DND-41 (cell line): ENCODE results near the gene CKB.

ENCODE experiments used
- ATAC-seq: fragments of 200-7000 bp; cut with Tn5 transposase; 3 replicates; pipeline ENCODE4 v1.9.1; 2021; ENCODE audit warnings: low read depth; ENCODE audit not compliant: insufficient read depth
- DNase-seq: peaks from one replicate; pipeline ENCODE4 v3.0.0-alpha.2; 2020
- H2AFZ ChIP-seq: 2 replicates; pipeline ENCODE4 v1.6.0; 2012; ENCODE audit warnings: low read depth, low read length
- H3K27ac ChIP-seq: 2 replicates; pipeline ENCODE4 v1.5.1; 2012; ENCODE audit warnings: low read length, inconsistent platforms
- H3K27me3 ChIP-seq: fragments of 200-600 bp; sonication (generic); 2 replicates; pipeline ENCODE4 v1.6.0; 2012; ENCODE audit warnings: low read length, mild to moderate bottlenecking, inconsistent platforms; ENCODE audit not compliant: insufficient read depth, poor library complexity
- H3K36me3 ChIP-seq: 2 replicates; pipeline ENCODE4 v1.5.1; 2012; ENCODE audit warnings: low read length, inconsistent platforms; ENCODE audit not compliant: insufficient read depth
- H3K4me1 ChIP-seq: 2 replicates; pipeline ENCODE4 v1.5.1; 2012; ENCODE audit warnings: mild to moderate bottlenecking, low read length; ENCODE audit not compliant: insufficient read depth
- H3K4me2 ChIP-seq: 2 replicates; pipeline ENCODE4 v1.6.0; 2012; ENCODE audit warnings: mild to moderate bottlenecking, moderate library complexity, low read length, inconsistent platforms; ENCODE audit not compliant: insufficient read depth
- H3K4me3 ChIP-seq, 2 experiments: fragments of 200-600 bp in 1 of 2; shearing (Covaris generic) in 1 of 2; 2 replicates each; pipeline ENCODE4 v1.5.1; 2012 to 2016; ENCODE audit warnings: inconsistent platforms in 2 of 2, low read length in 2 of 2, mild to moderate bottlenecking in 2 of 2, low read depth in 1 of 2, moderate library complexity in 1 of 2
- H3K79me2 ChIP-seq: 2 replicates; pipeline ENCODE4 v1.6.0; 2012; ENCODE audit warnings: low read length, inconsistent platforms; ENCODE audit not compliant: insufficient read depth
- H3K9ac ChIP-seq: 2 replicates; pipeline ENCODE4 v1.6.0; 2012; ENCODE audit warnings: low read depth, mild to moderate bottlenecking, inconsistent platforms, low read length, moderate library complexity
- H3K9me3 ChIP-seq: 2 replicates; pipeline ENCODE4 v1.5.1; 2012; ENCODE audit warnings: low read length, moderate library complexity, mild to moderate bottlenecking, inconsistent platforms; ENCODE audit not compliant: insufficient read depth, severe bottlenecking
- H4K20me1 ChIP-seq: 2 replicates; pipeline ENCODE4 v1.6.0; 2012; ENCODE audit warnings: low read length; ENCODE audit not compliant: insufficient read depth
- CTCF ChIP-seq: IDR thresholded peaks from 2 replicates; pipeline ENCODE4 v1.5.1; 2012; ENCODE audit warnings: borderline replicate concordance, low read length, moderate library complexity, mild to moderate bottlenecking; ENCODE audit not compliant: poor library complexity, severe bottlenecking; ENCODE audit errors: extremely low read depth
- EZH2 ChIP-seq: IDR thresholded peaks from 3 replicates; pipeline ENCODE4 v1.6.1; 2012; ENCODE audit warnings: borderline replicate concordance, low read depth, mild to moderate bottlenecking, moderate library complexity, low read length, inconsistent platforms; ENCODE audit not compliant: severe bottlenecking

CKB gene

GRCh38 chr14:103491691-103492090 lies 30.9 kb downstream of the CKB start:
- 0 out of 2 replicates have a peak, but pooled peaks cover 3% of the 10 kb centered on the region for H4K20me1 ChIP-seq
- H3K4me1 ChIP-seq = no peaks in the 10 kb centered on the region
- no peaks in the 10 kb centered on the region for H3K9me3 ChIP-seq
- TF ChIP-seq EZH2 (no peak), CTCF (no peak)
- H3K4me3 ChIP-seq = no peak overlapping the region
- DNase-seq (no peak), ATAC-seq (no peak)
- no peak overlapping the region for H2AFZ ChIP-seq
- H3K4me2 ChIP-seq = no peak overlapping the region
- no peak overlapping the region for H3K27ac ChIP-seq
- peaks cover 72% of the 10 kb centered on the region for H3K36me3 ChIP-seq
- no peaks in the 10 kb centered on the region for H3K79me2 ChIP-seq
- no peaks in the 10 kb centered on the region for H3K27me3 ChIP-seq
- H3K9ac ChIP-seq = no peak overlapping the region

DNA sequence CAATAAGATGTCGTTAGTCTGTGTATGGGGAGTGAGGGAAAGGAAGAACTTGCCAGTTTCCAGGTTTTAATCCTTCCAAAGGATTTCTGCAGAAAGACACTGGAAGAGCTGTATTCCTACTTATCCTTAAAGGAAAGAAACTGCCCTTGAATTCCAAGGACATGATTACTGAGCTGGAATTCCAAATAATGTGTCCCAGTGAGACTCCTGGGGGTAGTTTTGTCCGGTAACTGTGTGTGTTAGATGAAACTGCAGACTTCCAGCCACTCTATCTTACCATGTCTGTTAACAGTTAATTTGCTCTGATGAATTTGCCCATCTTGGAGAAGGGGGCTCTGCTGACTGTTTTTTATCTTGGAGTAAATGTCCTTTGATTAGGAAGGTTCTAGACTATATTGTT lies 33.0 kb downstream of the CKB start:
- no peaks in the 10 kb centered on the region for H3K27me3 ChIP-seq
- H3K9ac ChIP-seq = no peak overlapping the region
- no peaks in the 10 kb centered on the region for H3K4me1 ChIP-seq
- ATAC-seq (no peak), DNase-seq (no peak)
- no peak overlapping the region for H3K27ac ChIP-seq
- H3K4me3 ChIP-seq = no peak overlapping the region
- no peak overlapping the region for H3K4me2 ChIP-seq
- no peaks in the 10 kb centered on the region for H3K79me2 ChIP-seq
- H3K36me3 ChIP-seq = peaks cover 65% of the 10 kb centered on the region
- 0 out of 2 replicates have a peak, but pooled peaks cover 3% of the 10 kb centered on the region for H4K20me1 ChIP-seq
- H2AFZ ChIP-seq = no peak overlapping the region
- no peaks in the 10 kb centered on the region for H3K9me3 ChIP-seq
- TF ChIP-seq EZH2 (no peak), CTCF (no peak)

- Histone ChIP-seq H3K4me1 (no peaks in the 10 kb centered on the region), H4K20me1 (0 out of 2 replicates have a peak, but pooled peaks cover 3% of the 10 kb centered on the region), H3K27ac (no peak overlapping the region), H3K9ac (no peak overlapping the region), H3K9me3 (no peaks in the 10 kb centered on the region), H3K27me3 (no peaks in the 10 kb centered on the region), H3K36me3 (peaks cover 67% of the 10 kb centered on the region), H3K4me3 (no peak overlapping the region), H3K79me2 (no peaks in the 10 kb centered on the region), H2AFZ (no peak overlapping the region), H3K4me2 (no peak overlapping the region)
- no peak for TF ChIP-seq EZH2
- TF ChIP-seq CTCF = no peak
- DNase-seq = no peak
- no peak for ATAC-seq
Measured at GRCh38 chr14:103488960-103489359, 33.7 kb downstream of the CKB start.

DNA sequence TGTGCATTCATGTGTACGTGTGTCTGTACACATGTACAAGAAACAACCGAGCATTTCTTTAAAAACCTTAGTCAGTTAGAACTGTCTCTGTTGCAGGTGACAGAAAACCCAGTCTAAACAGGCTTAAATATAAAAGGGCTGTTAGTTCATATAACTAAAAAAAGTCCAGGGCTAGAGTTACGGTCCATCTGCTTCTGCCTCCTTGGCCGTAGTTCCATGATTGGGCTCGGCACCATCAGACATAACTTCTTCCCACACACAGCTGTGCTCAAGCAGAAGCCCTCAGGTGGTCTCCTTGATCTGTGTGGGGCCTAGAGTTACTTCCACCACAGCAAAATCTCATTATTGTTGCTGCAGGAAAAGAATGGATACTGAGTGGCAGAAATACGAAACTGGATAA lies 34.6 kb downstream of the CKB start:
- H3K9ac ChIP-seq = no peak overlapping the region
- ATAC-seq (no peak), DNase-seq (no peak)
- no peaks in the 10 kb centered on the region for H3K9me3 ChIP-seq
- H3K4me3 ChIP-seq = no peak overlapping the region
- peaks cover 69% of the 10 kb centered on the region for H3K36me3 ChIP-seq
- no peak overlapping the region for H3K4me2 ChIP-seq
- H3K27me3 ChIP-seq = no peaks in the 10 kb centered on the region
- no peak overlapping the region for H2AFZ ChIP-seq
- no peaks in the 10 kb centered on the region for H3K79me2 ChIP-seq
- no peaks in the 10 kb centered on the region for H3K4me1 ChIP-seq
- H4K20me1 ChIP-seq = 0 out of 2 replicates have a peak, but pooled peaks cover 3% of the 10 kb centered on the region
- TF ChIP-seq EZH2 (no peak), CTCF (no peak)
- H3K27ac ChIP-seq = no peak overlapping the region
